Embryonic facial prominence (tissue), 1 donor: ENCODE measurements around the gene KIAA0825.
A peak's percentile ranks its signal among the peaks of the same experiment; 100 is the strongest.

ENCODE experiments used
- DNase-seq: peaks from one replicate; pipeline ENCODE4 v3.0.0-alpha.2; 2016; ENCODE audit errors: extremely low spot score

KIAA0825 gene, protein sequence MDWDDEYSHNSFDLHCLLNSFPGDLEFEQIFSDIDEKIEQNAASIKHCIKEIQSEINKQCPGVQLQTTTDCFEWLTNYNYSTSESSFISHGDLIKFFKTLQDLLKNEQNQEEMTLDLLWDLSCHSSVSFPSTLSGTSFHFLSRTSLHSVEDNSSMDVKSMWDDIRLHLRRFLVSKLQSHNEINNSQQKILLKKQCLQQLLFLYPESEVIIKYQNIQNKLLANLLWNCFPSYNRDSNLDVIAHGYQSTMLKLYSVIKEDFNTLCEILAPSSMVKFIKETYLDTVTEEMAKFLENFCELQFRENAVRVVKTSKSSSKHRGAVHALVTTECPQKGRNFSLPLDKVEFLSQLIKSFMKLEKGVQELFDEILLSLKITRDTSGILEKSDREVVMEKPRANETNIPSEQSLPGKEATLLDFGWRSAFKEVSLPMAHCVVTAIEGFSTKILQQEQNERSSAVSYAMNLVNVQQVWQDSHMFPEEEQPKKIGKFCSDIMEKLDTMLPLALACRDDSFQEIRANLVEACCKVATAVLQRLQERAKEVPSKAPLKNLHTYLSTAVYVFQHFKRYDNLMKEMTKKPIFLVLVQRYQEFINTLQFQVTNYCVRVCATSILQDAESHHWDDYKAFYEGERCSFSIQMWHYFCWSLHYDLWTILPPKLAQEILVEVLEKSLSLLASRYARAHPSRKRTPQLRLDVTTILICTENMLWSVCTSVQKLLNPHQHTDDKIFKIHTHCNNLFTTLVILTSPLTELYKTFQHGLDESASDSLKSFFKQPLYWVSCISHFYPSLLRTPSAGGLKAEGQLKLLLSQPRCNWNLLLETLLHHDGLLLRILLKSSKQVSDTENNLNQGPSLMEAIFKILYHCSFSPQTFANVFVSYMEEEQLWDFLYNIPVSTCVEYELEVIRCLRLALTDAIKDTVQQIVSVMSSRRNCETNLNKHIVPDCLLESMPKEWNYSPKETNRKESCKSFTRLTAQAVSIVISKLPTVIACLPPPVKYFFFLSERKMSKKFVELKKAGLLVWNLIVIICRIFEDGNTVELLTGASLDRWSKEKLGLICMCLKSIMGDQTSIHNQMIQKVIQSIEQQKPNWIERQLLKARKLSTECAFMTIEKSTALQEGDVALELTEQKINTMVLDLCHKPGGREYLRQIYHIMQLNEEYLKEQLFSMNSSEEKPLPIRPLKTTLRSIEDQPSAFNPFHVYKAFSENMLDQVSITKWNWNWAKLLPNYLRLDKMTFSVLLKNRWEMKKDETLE (N-terminal part only)

DNA sequence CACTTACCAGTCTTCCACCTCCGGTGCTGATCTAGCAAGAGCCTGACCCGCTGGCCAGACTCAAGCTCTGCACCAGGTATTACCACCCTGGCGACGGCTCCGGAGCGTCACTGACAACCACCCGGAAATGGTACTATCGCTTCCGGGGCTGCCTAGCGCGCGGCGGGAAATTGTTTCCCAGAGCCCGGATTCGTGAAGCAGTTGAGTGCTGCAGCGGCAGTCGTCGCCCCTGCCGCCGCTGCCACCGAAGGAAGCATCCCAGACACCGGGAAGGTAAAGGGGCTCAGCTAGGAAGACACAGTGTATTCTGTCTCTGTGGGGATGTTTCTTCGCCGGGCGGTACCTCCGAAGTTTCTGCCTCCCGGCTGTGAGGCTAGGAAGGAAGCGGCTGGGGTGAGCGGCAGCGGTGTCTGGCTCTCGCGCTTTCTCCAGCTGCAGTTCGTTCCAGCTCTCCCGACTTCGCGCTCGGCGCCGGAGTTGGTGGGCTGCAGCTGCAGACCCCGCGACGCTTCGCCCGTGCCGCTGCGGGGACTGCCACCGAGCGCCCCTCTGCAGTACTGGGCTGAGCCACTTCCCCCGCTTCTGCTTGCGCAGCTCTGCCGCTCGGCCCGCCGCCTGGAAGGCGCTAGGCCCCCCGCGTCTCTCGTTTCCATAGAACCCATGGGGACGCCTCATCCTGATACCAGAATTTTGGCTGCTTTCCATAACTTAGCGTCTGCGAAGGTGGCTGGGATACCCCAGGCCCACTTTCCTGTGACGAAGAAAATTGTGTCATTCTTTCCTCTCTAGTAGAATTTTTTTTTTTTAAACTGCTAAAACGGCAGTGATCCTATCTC, at the start of gene KIAA0825, which contains the start of gene SLF1:
TSS of gene KIAA0825 (minus strand) at position 112 of the 836 bp plus-strand sequence. CDS start 81,478 bp downstream, outside the sequence.
TSS of gene SLF1 (plus strand) at position 177 of the 836 bp plus-strand sequence. CDS start 10,142 bp downstream, outside the sequence.
- peak; percentile 87 for DNase-seq

GRCh38 chr5:94667937-94668336, 49.5 kb upstream of the KIAA0825 start:
- no peak for DNase-seq

DNA sequence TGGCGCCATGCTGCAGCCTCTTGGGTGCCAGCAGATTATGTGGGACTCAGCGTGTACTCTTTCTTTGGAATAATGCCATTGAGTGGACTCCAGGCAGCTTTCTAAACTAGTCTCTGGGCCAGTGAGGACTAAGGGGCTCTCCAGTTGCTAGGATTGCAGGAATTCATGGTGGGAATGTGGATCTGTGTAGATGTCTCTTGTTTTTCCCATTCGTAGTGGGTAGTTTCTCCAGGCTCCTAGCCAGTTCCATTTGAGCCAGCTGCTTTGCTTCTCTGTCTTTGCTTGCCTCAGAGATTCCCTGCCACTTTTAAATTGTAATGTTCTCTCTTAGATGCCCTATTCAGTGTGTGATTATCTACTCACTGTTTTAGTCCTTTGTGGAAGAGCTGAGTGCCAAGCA, 42.7 kb upstream of the KIAA0825 start:
- DNase-seq = no peak

DNA sequence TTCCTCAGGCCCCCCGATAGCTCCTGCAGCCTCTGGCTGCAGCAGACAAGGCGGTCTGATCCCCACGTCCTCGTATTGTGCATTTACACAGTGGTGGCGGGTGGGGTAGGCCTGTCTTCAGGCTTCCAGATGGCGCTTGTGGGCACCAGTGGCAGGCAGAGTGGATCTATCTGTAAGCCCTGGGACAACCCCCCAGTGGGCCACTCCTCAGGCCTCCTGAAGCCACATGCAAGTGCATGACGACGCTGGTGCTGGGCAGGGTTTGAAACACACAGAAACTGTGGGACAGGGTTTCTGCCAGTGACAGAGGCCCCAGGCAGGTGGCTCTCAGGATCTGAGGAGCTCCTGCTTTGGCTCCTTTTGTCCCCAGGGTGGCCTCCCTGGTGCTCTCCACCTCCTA, 42.1 kb upstream of the KIAA0825 start:
- no peak for DNase-seq

DNA sequence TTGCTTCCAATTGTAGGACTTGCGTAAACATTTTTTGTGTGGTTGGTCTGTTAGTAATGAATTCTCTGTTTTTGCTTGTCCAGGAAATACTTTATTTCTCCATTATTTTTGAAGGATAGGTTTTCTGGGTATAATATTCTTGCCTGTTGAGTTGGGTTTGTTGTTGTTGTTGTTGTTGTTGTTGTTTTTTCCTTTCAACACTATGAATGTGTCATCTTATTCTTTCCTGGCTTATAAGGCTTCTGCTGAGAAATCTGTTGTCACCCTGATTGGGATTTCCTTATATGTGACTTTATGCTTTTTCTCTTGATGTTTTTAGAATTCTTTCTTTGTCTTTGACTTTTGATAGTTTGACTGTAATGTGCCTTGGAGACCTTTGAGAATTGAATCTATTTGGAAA, 39.9 kb upstream of the KIAA0825 start:
- no peak for DNase-seq

DNA sequence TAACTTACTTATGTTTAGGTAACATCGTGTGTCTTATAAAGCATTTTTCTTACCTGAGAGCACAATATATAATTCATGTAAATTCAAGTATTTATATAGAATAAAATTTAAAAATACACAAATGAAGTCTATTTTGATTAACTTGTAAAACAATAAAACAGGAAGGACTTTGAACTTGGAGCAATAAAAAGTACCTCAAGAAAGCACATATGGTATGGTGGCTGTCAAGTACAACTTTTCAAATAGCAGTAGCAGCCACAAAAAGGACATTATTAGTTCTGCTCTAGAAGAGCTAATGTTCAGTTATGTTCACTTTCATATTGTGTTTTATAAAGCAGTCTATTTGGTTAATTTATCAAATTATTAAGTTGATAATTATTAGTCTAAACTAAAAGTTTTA, 31.5 kb upstream of the KIAA0825 start:
- DNase-seq = no peak

- DNase-seq = no peak
Measured at GRCh38 chr5:94646758-94647157, 28.4 kb upstream of the KIAA0825 start.

DNA sequence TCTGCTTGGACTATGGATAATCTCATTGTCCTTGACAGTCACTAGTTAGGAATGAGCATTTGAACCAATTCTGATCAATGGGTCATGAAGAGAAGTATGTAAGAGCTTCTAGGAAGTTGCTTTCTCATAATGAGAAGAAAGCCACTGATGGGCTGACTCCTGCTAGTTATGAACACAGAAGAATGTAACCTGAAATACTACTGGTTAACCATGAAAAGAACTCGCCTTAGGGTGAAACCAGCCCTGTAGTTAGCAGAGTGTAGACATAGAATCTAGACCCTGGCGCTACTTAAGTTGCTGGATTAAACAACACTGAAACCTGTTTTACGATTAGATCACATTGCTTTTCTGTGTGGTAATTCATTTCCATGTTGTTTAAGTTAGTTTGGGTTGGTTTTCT, 26.6 kb upstream of the KIAA0825 start:
- DNase-seq = no peak

DNA sequence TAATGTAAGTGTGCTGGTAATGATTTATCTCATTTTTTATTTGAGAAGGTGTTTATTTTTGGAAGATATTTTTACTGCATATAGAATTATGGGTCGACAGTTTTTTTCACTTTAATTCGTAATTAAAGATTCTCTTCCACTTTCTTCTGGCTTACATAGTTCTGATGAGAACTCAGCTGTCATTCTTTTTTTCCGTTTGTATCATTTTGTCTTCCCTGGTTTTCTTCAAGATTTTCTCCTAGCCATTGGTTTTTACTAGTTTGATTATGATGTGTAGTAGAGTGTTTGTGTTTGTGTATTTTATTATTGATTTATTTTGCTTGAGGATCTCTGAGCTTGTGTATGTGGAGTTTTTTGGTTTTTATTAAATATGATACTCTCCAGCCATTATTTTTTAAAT, 21.8 kb upstream of the KIAA0825 start:
- DNase-seq = no peak

GRCh38 chr5:94632024-94632423, 13.6 kb upstream of the KIAA0825 start:
- DNase-seq = no peak

DNA sequence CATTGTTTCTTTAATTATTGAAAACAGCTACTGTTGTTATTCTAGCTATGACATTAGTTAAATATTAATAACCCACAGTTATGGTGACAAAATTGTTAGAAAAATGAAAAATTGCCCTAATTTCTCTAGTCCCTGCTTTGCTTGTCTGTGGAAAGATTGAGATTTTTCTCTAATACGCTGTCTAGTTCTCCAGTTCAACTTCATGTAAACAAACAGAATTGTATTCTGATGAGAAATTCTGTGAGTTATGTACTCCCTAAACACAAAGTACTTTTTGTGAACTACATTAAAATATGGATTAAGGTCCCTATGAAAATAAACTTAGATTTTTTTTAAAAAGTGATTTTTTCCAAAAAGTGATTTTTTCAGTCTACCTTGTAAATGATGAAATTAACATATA, 8.8 kb upstream of the KIAA0825 start:
- no peak for DNase-seq

GRCh38 chr5:94623877-94624276, 5.5 kb upstream of the KIAA0825 start:
- DNase-seq = no peak

- DNase-seq = no peak
Measured at GRCh38 chr5:94623011-94623410, 4.6 kb upstream of the KIAA0825 start.

DNA sequence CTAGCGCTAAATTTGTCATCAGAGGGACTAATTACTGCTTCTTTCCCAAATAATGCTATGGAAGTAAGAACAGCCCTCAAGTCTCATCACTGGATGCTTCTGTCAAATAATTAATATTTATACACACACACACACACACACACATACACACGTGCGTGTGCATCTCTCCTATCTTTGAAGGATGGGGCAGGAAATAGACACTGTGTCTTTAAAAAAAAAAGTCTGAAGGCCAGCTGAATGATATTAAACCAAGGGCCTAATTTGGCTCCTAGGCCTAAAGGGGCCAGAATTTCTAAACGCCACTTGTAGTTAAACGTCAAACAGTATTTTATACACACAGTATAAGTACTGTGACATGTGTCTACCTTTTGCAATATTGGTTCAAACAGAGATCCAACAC, 3.4 kb upstream of the KIAA0825 start:
- no peak for DNase-seq

DNA sequence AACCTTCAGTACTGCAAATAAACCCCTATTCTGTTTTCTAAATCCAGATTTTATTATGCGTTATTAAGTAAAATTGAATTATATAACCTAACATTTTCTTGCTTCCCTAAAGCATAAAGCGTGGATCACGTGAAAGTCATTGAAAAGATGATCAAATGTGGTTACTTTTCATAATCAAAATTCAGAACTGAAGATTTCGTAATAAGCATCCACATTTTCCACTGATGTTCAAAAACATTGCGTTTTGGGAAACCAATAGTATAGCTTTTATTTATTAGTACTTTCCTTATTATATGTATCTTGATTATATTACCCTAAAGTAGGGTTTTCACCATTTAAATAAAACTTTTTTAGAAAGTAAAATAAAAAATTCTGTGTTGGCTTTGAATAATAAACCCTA, 1.9 kb upstream of the KIAA0825 start:
- DNase-seq = no peak

GRCh38 chr5:94618029-94618492, 343 bp downstream of the KIAA0825 start:
- peak; percentile 7 for DNase-seq

DNA sequence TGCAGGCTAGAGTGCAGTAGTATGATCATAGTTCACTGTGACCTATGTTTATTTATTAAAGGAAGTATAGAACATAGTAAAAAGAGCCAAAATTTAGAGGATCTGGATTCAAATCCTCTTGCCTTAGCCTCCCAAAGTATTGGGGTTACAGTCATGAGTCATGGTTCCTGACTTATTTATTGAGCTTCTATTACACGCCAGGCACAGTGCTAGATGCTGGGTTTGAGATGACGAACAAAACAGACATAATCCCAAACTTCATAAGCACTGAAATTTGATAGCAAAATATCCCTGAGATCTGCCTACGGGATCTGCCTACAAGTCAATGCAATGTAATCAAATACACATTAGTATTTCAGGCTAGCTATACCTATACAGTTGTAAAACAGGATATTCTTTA, 2.5 kb downstream of the KIAA0825 start:
- no peak for DNase-seq

- no peak for DNase-seq
Measured at GRCh38 chr5:94614156-94614805, 4.1 kb downstream of the KIAA0825 start.

GRCh38 chr5:94613583-94613982, 4.8 kb downstream of the KIAA0825 start:
- DNase-seq = no peak

GRCh38 chr5:94595281-94595840, 23.0 kb downstream of the KIAA0825 start:
- DNase-seq = no peak
